HG03457 (cell line): ENCODE data around the gene REEP6.
A peak's percentile ranks its signal among the peaks of the same experiment; 100 is the strongest.
"Not testable (repeated sequence)": the region's sequence is repeated elsewhere in the genome, so short reads cannot be mapped to it uniquely, and the experiment has no call there.

Source experiments
- ATAC-seq: cut with Tn5 transposase; IDR thresholded peaks from one replicate; pipeline ENCODE4 v1.9.1; 2021; ENCODE audit warnings: moderate number of reproducible peaks; ENCODE audit not compliant: unreplicated experiment

The REEP6 gene

DNA sequence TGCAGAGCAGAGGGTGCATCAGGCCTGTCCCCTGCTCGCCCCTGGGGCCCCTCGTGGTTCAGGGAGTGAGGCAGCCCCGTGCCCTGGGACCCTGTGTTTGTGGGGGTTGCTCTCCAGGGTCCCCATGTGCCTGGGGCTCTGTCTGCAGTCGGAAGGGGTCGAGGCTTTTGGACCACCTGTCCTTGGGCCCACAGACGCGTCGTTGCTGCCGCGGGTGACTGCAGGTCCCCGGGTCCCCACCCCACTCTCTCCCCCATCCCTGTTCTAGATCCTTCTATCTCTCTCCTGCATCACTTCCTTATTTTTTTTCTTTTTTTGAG lies 2.7 kb upstream of the REEP6 start:
- ATAC-seq, result no peak

DNA sequence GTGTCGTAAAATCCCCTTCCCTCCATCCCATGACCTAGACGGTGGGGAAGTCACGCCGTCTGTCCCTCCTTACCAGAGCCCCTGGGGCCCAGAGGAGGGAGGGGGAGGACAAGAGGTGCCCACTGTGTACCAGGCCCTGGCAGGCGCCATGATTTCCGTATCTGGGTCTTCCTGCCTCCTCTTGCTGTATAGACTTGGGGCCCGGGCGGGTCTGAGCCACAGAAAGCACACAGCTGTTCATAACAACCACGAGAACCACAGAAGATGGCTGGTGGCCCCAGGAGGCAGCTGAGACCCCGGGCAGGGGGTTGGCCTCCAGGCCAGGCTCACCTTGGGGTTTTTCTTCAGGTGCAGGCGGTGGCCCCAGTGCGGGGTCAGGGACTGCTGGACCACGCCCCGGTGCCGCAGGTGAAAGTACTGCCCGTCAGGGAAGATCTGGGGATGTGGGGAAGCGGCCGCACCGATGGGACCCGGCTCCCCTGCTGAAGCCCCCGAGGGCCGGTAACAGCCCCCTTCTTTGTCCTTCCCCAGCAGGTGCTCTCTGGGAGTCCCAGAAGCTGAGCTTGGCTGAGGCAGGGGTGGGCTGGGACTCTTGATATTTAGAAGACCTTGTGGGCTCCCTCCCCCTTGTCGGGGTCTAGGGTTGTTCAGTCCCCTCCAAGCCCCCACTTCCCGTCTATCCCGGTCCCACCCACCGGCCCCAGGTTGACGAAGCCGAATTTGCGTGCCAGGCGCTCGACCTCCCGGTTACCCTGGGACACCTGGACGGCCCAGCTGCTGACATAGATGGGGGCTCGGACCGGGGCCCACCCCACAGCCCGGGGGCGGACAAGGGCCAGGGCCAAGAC lies 1.3 kb upstream of the REEP6 start:
- peak; percentile 1 for ATAC-seq

DNA sequence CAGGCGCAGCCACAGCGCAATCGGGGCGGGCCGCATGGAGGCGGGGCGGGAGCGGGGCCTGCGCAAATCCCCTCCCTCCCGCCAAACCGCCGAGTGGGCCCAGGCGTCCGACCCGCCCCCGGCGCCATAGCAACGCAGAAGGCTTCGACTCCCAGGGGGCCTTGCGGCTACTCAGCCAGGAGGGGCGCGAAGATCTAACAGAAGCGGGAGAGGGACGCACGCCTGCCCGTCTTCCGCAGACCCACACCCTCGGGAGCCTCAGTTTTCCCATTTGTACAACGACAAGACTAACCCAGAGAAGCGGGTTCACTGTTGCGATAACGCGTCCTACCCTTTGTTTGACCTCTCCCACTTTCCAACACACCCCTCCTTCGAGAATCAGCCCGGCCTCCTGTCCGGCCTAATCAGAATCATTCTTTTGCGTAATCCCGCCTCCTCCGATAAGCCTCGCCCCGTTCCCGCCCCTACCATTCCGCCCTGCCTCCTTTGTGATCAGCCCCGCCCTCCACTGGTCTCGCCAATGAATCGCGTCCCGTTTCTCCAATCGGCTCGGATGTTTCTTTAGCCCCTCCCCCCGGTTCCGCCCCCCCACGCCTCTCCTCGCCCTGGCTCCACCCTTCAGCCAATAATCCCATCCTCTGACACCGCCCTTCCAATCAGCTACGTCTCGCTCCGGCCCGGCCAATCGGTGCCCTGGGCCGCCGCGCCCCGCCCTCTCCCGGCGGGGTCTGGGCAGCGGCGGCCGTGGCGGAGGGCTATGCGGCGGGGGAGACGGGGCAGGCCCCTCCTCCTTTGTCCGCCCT lies 469 bp upstream of the REEP6 start, which contains the start of gene PCSK4:
TSS of gene PCSK4 (minus strand) at position 40 of the 803 bp plus-strand sequence. CDS start at position 36, 4 bp downstream.
- peak; percentile 74 for ATAC-seq

DNA sequence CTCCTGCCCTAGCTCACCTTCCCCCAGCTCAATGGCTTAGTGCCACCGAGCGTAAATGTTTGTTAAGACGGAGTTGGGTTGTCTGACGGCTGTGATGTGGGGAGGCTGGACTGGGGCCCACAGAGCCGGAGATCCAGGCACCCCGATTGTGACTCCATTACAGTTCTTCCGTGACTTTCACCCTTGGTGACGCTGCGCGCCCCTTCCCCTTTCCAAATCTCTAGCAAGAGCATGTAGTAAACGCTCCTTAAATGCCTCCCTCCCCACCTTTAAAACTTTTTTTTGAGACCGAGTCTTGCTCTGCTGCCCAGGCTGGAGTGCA lies 829 bp downstream of the REEP6 start:
- no peak for ATAC-seq

DNA sequence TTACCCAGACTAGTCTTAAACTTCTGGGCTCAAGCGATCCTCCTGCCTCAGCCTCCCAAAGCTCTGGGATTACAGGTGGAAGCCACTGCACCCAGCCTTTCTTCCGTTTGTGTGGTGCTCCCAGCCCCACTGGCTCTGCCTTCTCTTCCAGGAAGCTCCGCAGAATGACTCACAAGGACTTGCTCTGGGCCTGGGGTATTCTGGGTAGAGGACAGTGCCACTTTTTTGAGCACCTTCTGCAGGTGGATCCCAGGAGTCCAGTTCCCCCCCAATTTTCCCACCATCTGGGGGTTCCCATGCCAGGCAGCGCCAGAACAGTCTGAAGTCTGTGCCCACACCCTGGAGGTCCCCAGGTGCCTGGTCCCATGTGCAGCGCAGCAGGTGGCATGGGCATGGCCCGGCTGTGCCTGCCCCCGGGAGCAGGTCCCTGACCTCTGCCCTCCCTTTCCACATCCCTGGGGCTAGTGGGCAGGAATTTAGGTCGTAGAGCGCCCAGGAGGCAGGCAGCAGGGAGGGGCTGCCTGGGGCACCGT lies 1.6 kb downstream of the REEP6 start:
- ATAC-seq, result no peak

DNA sequence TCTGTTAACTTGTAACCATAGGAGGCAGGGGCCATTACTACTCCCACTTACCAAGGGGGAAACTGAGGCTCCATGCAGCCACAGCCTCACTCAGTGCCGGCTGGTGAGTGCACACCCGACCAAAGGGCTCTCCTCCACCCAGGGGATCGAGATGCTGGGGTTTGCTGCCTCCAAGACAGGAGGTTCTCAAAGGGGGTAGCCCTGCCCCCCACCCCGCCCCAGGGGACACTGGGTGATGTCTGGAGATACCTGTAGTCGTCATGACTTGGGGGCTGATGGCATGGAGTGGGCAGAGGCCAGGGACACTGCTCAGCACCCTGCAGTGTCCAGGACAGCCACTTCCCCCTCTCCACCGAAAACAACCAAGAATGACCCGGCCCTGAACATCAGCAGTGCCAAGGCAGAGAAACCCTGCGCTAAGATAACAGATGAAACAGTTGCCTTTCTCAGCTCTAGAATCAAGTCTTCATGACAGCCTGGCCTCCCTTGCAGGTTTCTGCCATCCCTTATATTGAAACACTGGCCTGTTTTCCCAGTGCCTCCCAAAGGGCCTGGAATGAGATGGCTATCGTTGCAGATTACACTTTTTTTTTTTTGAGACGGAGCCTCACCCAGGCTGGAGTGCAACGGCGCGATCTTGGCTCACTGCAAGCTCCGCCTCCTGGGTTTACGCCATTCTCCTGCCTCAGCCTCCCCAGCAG lies 3.3 kb downstream of the REEP6 start:
- ATAC-seq, result no peak

DNA sequence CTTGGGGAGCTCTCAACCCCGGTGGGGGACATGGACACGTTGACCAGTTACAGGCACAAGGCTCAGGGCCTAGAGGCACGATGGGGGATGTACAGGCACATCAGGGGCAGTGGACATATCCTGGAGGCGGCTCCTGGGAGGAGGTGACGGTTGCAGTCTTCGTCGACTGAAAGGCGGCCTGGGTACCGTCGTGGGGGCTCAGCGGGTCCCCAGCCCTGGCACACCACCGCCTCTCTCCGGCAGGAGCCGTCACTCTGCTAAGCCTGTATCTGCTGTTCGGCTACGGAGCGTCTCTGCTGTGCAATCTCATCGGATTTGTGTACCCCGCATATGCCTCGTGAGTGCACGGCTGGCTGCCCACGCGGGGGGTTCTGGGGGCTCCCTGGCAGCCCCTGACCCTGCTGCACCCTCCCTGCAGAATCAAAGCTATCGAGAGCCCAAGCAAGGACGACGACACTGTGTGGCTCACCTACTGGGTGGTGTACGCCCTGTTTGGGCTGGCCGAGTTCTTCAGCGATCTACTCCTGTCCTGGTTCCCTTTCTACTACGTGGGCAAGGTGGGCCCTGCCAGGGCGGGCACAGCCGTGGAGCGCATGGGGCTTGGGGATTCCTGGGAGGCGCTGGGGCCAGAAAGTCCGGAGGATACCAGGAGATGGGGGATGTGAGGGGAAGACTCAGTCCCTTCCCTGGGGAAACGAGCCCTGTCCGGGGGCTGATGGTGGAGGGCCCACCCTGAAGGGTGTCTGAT lies 4.2 kb downstream of the REEP6 start:
- ATAC-seq, result no peak

DNA sequence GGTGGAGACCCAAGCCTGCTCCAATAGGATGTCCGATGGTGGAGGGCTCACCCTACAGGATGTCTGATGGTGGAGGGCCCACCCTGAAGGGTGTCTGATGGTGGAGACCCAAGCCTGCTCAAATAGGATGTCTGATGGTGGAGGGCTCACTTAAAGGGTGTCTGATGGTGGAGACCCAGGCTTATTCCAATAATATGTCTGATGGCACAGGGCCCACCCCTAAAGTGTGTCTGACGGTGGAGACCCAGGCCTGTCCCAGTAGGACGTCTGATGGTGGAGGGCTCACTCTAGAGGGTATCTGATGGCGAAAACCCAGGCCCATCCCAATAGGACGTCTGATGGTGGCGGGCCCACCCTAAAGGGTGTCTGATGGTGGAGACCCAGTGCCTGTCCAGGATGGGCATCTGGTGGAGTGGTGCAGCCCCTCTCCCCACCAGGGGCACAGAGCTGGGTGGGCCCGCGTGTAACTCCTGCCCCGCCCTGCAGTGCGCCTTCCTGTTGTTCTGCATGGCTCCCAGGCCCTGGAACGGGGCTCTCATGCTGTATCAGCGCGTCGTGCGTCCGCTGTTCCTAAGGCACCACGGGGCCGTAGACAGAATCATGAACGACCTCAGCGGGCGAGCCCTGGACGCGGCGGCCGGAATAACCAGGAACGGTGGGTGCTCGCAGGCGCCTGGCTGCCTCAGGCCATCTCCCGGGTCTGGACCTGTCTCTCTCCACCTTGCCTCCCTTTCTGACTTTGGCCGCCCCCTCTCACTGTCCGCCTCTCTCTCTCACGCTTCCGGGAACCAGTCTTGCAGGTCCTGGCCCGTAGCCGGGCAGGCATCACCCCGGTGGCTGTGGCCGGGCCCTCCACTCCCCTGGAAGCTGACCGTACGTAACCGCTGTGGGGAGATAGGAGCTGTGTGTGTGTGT lies 5.1 kb downstream of the REEP6 start:
- no peak for ATAC-seq

DNA sequence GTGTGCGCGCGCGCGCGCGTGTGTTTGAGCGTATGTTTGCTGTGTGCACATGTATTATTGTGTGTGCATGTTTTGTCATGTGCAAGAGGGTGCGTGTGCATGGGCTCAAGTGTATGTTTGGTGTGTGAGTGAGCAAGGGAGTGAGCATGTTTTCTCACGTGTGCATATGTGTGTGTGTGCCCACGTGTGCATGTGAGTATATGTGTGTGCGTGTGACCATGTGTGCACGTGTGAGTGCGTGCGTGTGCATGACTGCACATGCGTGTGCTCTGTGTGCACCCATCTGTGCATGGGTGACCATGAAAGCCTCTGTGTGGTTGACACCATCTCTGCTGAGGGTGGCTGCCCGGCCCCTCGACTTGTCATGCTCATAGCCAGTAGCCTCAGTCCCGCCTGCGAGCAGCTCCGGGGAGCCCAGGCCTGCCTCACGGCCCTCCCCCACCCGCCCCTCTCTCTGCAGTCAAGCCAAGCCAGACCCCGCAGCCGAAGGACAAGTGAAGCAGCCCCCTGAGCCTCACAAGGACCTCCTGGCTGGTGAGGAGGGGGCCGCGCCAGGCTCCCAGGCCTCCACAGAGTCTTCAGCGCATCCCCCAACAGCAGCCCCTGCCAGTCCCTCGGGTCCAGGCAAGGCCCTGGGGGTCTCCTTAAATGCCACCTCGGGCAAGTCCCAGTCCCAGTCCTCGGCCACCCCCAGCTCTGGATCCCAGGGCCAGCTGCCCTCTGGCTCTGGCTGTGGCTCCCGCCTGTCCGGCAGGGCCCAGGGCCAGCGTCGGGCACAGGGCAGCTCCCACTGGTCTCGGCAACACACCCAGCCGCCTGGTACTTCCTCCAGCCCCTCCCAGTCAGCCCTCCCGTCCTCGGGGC lies 6.0 kb downstream of the REEP6 start:
- ATAC-seq, result no peak

DNA sequence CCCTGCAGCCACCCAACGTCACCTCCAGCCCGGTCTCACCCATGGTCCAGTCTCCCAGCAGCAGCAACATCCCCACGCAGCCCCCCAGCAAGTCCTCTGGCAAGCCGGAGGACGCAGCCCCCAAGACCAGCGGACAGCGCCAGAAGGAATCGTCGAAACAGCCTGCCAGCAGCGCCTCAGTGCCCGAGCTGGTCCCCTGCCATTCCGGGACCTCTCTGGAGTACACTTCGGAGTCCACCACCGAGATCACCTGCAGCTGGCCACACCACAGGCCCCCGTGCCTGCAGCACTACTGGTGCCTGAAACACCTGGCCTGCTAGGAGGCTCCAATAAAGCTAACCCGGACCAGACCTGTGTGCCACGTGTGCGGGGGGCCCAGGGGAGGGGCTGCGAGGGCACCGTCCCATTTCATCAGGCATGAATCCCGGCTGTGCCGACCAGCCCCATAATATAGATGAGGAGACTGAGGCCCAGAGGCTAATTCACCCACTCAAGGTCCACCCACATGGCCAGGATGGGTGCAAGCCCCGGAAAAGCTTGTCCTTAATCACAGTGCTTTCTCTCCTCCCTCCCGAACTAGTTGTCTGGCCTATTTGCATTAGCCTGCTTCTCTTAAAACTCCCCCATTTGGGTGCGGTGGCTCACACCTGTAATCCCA lies 6.7 kb downstream of the REEP6 start:
- no peak for ATAC-seq

DNA sequence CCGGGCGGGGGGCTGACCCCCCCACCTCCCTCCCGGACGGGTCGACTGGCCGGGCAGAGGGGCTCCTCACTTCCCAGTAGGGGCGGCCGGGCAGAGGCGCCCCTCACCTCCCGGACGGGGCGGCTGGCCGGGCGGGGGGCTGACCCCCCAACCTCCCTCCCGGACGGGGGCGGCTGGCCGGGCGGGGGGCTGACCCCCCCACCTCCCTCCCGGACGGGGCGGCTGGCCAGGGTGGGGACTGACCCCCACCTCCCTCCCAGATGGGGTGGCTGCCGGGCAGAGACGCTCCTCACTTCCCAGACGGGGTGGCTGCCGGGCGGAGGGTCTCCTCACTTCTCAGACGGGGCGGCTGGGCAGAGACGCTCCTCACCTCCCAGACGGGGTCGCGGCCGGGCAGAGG lies 8.2 kb downstream of the REEP6 start:
- ATAC-seq, result not testable (repeated sequence)

DNA sequence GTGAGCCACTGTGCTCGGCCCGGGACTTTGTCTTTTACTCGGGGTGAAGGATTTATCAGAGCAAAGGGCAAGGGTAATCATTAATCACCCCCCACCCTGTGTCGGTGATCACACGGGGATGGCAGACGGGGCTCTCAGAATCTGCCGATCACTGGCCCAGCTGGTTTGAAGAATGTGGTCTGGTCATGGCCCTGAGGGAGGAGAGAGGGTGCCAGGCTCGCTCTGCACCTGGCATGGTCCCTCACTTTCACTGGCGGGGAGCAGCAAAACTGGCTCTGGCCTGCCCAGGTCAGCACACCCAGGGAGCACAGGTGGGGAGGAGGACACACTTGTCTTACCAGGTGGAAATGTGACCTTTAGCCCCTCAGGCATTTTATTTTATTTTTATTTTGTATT lies 10.2 kb downstream of the REEP6 start:
- no peak for ATAC-seq

DNA sequence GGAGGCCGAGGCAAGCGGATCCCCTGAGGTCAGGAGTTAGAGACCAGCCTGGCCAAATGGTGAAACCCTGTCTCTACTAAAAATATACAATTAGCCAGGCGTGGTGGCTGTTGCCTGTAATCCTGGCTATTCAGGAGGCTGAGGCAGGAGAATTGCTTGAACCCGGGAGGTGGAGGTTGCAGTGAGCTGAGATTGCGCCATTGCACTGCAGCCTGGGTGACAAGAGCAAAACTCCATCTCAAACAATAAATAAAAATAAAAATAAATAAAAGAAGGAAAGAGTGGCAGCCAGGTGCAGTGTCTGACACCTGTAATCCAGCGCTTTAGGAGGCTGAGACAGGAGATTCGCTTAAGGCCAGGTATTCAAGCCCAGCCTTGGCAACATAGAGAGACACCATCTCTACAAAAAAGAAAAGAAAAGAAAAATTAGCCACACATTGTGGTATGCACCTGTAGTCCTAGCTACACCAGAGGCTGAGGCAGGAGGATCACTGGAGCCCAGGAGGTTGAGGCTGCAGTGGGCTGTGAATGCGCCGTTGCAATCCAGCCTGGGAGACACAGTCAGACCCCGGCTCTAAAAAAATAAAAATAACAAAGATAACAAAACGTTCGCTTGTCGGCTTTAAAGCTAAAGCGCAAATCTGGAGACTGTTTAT lies 11.6 kb downstream of the REEP6 start:
- no peak for ATAC-seq

DNA sequence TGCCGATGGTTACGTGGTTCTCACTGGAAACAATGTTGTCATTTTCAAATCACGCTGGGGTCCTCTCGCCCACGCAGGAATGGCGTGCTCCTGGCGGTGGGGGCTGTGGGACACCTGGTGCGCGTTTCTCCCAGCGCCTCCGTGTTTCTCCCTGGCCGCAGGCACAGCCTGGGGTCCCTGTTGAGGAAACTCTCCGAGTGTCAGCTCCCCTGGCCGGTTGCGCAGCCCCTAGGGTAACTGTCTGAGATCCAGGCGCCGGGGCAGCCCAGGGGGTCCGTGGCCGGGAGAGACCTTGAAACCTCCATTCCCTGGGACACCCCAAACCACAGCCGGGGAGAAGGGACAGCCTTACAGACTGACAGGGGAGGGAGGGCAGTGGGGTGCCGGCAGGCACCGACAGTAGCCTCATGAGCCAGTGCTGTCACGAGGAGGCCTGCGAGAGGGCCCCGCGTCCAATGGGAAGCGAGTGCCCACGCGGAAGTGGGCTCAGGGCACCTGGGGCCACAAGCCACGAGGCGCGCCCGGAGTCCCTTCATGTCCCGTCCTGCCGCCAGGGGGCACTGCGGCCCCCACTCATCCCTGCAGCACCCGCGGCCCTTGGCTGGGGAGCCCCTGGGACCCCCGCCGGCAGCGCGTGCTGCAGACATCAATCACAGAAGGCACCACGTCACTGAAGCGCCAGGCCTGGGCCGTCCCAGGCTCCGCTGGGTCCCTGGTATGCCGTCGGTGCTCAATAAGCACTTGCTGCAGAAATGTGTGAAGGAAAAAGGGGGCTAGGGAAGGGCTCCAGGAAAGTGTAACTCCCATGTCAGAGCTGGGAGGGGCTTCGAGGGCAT lies 12.3 kb downstream of the REEP6 start:
- ATAC-seq, result no peak

DNA sequence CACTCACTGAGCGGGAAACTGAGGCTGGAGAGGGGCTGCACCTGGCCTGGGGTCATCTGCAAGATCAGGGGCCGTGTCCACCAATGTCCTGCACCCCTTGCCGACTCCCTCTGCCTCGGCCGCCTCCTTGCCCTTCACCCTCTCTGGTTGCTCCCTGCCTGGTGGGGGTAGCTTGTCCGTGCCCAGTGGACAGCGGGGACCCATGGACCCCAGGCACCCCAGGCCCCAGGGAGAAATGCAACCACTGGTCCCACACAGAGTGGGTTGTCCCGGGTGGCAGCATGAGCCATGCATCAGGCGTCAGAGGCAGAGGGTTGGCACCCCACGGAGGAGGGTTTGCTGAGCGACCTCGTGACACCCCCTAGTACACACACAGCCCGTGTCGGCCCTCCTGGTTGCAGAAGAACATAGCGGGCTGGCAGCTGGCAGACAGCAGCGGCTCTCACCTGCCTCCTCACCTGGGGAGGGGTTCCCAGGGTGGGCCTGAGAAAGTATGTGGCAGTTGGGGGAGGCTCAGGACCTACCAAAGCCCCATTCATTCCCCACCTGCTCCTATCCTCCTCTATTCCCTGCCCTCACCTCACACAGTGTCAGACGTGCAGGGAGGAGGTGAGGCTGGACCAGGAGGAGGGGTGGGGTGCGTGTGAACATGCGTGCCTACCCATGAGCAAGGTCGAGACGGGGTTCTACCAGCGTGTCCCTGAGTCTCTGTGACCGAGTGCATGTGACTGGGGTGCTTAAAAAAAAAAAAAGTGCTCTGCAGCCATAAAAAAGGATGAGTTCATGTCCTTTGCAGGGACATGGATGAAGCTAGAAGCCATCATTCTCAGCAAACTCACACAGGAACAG lies 13.2 kb downstream of the REEP6 start:
- no peak for ATAC-seq

DNA sequence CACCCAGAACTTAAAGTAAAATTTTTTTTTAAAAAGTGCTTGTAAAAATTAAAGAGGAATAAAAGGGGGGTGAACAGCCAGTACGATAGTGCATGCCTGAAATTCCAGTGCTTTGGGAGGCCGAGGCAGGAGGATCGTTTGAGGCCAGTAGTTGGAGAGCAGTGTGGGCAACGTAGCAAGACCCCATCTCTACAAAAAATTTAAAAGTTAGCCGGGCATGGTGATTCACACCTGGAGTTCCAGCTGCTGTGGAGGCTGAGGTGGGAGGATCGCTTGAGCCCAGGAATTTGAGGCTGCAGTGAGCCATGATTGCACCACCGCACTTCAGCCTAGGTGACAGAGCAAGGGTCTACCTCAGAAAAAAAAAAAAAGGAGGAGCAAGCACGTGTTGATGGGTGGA lies 14.0 kb downstream of the REEP6 start:
- no peak for ATAC-seq
